Liver (tissue), 3 donors: ENCODE measurements around the gene IFT57.

Source experiments
- CTCF ChIP-seq: fragments of 150-350 bp; IDR thresholded peaks from 2 replicates; pipeline ENCODE4 v1.5.1; 2017; ENCODE audit warnings: improper control_type of control experiment, low read depth, low read length; ENCODE audit not compliant: missing input control
- TAF1 ChIP-seq: conservative IDR thresholded peaks from 2 replicates; pipeline ENCODE4 v1.6.1; 2016; ENCODE audit warnings: antibody characterized with exemption, mild to moderate bottlenecking
- YY1 ChIP-seq: IDR thresholded peaks from 2 replicates; pipeline ENCODE4 v1.6.1; 2016; ENCODE audit warnings: antibody characterized with exemption, mild to moderate bottlenecking
- donor health status: healthy.
- donor health status: healthy.

- TF ChIP-seq CTCF = no peak
- no peak for TF ChIP-seq YY1
- TF ChIP-seq TAF1 = no peak
These were observed 46.9 kb downstream of the IFT57 start for GRCh38 chr3:108175352-108175751.
